OCI-LY7 (cell line): Measurements from ENCODE around the gene METTL24. TPM values are rescaled to one million over a fixed set of nuclear protein-coding genes. Genes with fewer than 3 reads are reported as not detected.

Experiments used
- BruUV-seq: library from RNA; stranded (reverse); fragments of 400-500 nt; replicated peaks from 2 replicates; lab custom pipeline; 2021; lab: Mats Ljungman, UMichigan
- CTCF ChIA-PET: fragments of 300-600 bp; sonication (Branson Sonifier 250); formaldehyde crosslinking; loops from one replicate; lab custom pipeline; 2022; ENCODE audit warnings: antibody characterized with exemption; ENCODE audit not compliant: unreplicated experiment; lab: Charles Lee
- POLR2A ChIA-PET: fragments of 300-600 bp; sonication (Branson Sonifier 250); formaldehyde crosslinking; loops from one replicate; lab custom pipeline; 2022; ENCODE audit warnings: antibody characterized with exemption; lab: Charles Lee
- DNase-seq: peaks from one replicate; pipeline ENCODE4 v3.0.0-alpha.2; 2015; ENCODE audit warnings: low spot score
- H2AFZ ChIP-seq: fragments of 200-600 bp; sonication (generic), shearing (Covaris generic); 2 replicates; pipeline ENCODE4 v1.6.1; 2014; ENCODE audit warnings: mild to moderate bottlenecking, antibody characterized with exemption, low read length, moderate library complexity
- H3K27ac ChIP-seq: fragments of 200-600 bp; sonication (generic); 2 replicates; pipeline ENCODE4 v1.5.1; 2014; ENCODE audit warnings: mixed run types, low read depth, mild to moderate bottlenecking, moderate library complexity, low read length, inconsistent platforms; ENCODE audit not compliant: poor library complexity, severe bottlenecking
- H3K36me3 ChIP-seq: fragments of 200-600 bp; sonication (generic); 2 replicates; pipeline ENCODE4 v1.6.1; 2014; ENCODE audit warnings: mild to moderate bottlenecking, antibody characterized with exemption, low read length, moderate library complexity, mixed read lengths; ENCODE audit not compliant: insufficient read depth
- H3K4me1 ChIP-seq: fragments of 200-600 bp; sonication (generic); 2 replicates; pipeline ENCODE4 v1.5.1; 2014; ENCODE audit warnings: mild to moderate bottlenecking, low read length; ENCODE audit not compliant: insufficient read depth, poor library complexity, severe bottlenecking
- H3K4me2 ChIP-seq: fragments of 200-600 bp; sonication (generic); 2 replicates; pipeline ENCODE4 v1.6.1; 2014; ENCODE audit warnings: mild to moderate bottlenecking, low read length
- H3K4me3 ChIP-seq: fragments of 200-600 bp; sonication (generic); 2 replicates; pipeline ENCODE4 v1.5.1; 2014; ENCODE audit warnings: mild to moderate bottlenecking, low read depth, low read length; ENCODE audit not compliant: poor library complexity, severe bottlenecking
- H3K79me2 ChIP-seq: fragments of 200-600 bp; sonication (generic); 2 replicates; pipeline ENCODE4 v1.6.1; 2016; ENCODE audit warnings: low read depth, mild to moderate bottlenecking, low read length, moderate library complexity, mixed read lengths; ENCODE audit not compliant: insufficient read depth
- H3K9me2 ChIP-seq: fragments of 200-600 bp; sonication (generic); 2 replicates; pipeline ENCODE4 v1.6.1; 2016; ENCODE audit warnings: mild to moderate bottlenecking, low read length, mixed read lengths; ENCODE audit not compliant: insufficient read depth
- H3K9me3 ChIP-seq: fragments of 200-600 bp; sonication (generic); 2 replicates; pipeline ENCODE4 v1.6.1; 2014; ENCODE audit warnings: mild to moderate bottlenecking, mixed run types, low read length, mixed read lengths
- H4K20me1 ChIP-seq: fragments of 200-600 bp; sonication (generic); 2 replicates; pipeline ENCODE4 v1.6.1; 2014; ENCODE audit warnings: mild to moderate bottlenecking, antibody characterized with exemption, low read length, moderate library complexity, mixed read lengths; ENCODE audit not compliant: insufficient read depth
- CTCF ChIP-seq: fragments of 200-600 bp; sonication (generic); conservative IDR thresholded peaks from 2 replicates; pipeline ENCODE4 v1.5.1; 2014; ENCODE audit warnings: mild to moderate bottlenecking, antibody characterized with exemption, low read length, moderate library complexity, mixed read lengths
- EZH2phosphoT487 ChIP-seq: fragments of 200-600 bp; sonication (generic); IDR thresholded peaks from 2 replicates; pipeline ENCODE4 v1.6.1; 2018; ENCODE audit warnings: low read depth, borderline replicate concordance, mild to moderate bottlenecking, mixed run types, antibody characterized with exemption, low read length, moderate library complexity, mixed read lengths
- intact Hi-C: fragments of 100-400 bp; cut with micrococcal nuclease; formaldehyde crosslinking; loops from one replicate; pipeline ENCODE4 v1.10.0; 2022; ENCODE audit not compliant: unreplicated experiment
- total RNA-seq, 2 experiments: library from RNA; depleted of rRNA in 1 of 2; stranded (reverse); fragments of >200 nt in 1 of 2; shearing (Covaris generic) in 1 of 2; gene quantifications; 2 replicates each; pipeline ENCODE4 v1.2.3, GENCODE V29; 2014 to 2022

METTL24 gene
- total RNA-seq, 2 experiments from 2014 or later = not detected

- Histone ChIP-seq H3K79me2 (no peaks in the 10 kb centered on the region), H3K9me2 (no peaks in the 10 kb centered on the region), H3K4me1 (no peaks in the 10 kb centered on the region), H3K36me3 (no peaks in the 10 kb centered on the region), H4K20me1 (no peaks in the 10 kb centered on the region), H2AFZ (no peak overlapping the region), H3K4me3 (no peak overlapping the region), H3K27ac (no peak overlapping the region), H3K9me3 (no peaks in the 10 kb centered on the region), H3K4me2 (no peak overlapping the region)
- DNase-seq = no peak
- TF ChIP-seq CTCF = no peak
- TF ChIP-seq EZH2phosphoT487 = no peak
- POLR2A ChIA-PET = no interaction called here
- CTCF ChIA-PET = no interaction called here
- no TSS peak for BruUV-seq
- intact Hi-C loops = no loop called here
Measured at GRCh38 chr6:110401585-110402176, 43.5 kb upstream of the METTL24 start.

- no peak overlapping the region for H3K4me3 ChIP-seq
- BruUV-seq = no TSS peak
- H3K9me2 ChIP-seq = no peaks in the 10 kb centered on the region
- no peak for TF ChIP-seq CTCF
- TF ChIP-seq EZH2phosphoT487 = no peak
- H3K9me3 ChIP-seq = no peaks in the 10 kb centered on the region
- H2AFZ ChIP-seq = no peak overlapping the region
- no peak overlapping the region for H3K27ac ChIP-seq
- H3K79me2 ChIP-seq = no peaks in the 10 kb centered on the region
- H3K4me2 ChIP-seq = no peak overlapping the region
- no peaks in the 10 kb centered on the region for H4K20me1 ChIP-seq
- no peaks in the 10 kb centered on the region for H3K36me3 ChIP-seq
- CTCF ChIA-PET = no interaction called here
- H3K4me1 ChIP-seq = no peaks in the 10 kb centered on the region
- POLR2A ChIA-PET = no interaction called here
- intact Hi-C loops = no loop called here
- no peak for DNase-seq
Measured at GRCh38 chr6:110400208-110400607, 42.1 kb upstream of the METTL24 start.

GRCh38 chr6:110399219-110400071 is 41.3 kb upstream of the METTL24 start:
- BruUV-seq = no TSS peak
- TF ChIP-seq EZH2phosphoT487 = no peak
- no peak for TF ChIP-seq CTCF
- Histone ChIP-seq H3K4me3 (no peak overlapping the region), H3K9me2 (no peaks in the 10 kb centered on the region), H3K4me1 (no peaks in the 10 kb centered on the region), H3K36me3 (no peaks in the 10 kb centered on the region), H3K4me2 (no peak overlapping the region), H3K79me2 (no peaks in the 10 kb centered on the region), H3K27ac (no peak overlapping the region), H3K9me3 (no peaks in the 10 kb centered on the region), H2AFZ (no peak overlapping the region), H4K20me1 (no peaks in the 10 kb centered on the region)
- DNase-seq = no peak
- POLR2A ChIA-PET = no interaction called here
- CTCF ChIA-PET = no interaction called here
- intact Hi-C loops = no loop called here
